DOHH2 (cell line): Measurements from ENCODE around the gene PLAA.
A peak's percentile ranks its signal among the peaks of the same experiment; 100 is the strongest.

Experiments
- H3F3A ChIP-seq: fragments of 200-600 bp; sonication (generic), shearing (Covaris generic); 2 replicates; pipeline ENCODE4 v1.6.0; 2016; ENCODE audit warnings: antibody characterized with exemption, mild to moderate bottlenecking; ENCODE audit not compliant: control insufficient read depth, insufficient read depth
- H3K27ac ChIP-seq: fragments of 200-600 bp; sonication (generic); 2 replicates; pipeline ENCODE4 v1.5.1; 2014; ENCODE audit warnings: low read depth, mild to moderate bottlenecking, low read length, moderate library complexity
- H3K27me3 ChIP-seq: fragments of 200-600 bp; sonication (generic); 2 replicates; pipeline ENCODE4 v1.6.1; 2014; ENCODE audit warnings: mild to moderate bottlenecking, low read length, mixed read lengths; ENCODE audit not compliant: control insufficient read depth
- H3K36me3 ChIP-seq: fragments of 200-600 bp; sonication (generic); 2 replicates; pipeline ENCODE4 v1.6.1; 2014; ENCODE audit warnings: mild to moderate bottlenecking, low read length, moderate library complexity, mixed read lengths; ENCODE audit not compliant: control insufficient read depth
- H3K4me1 ChIP-seq: fragments of 200-600 bp; sonication (generic); 2 replicates; pipeline ENCODE4 v1.6.1; 2014; ENCODE audit warnings: mild to moderate bottlenecking, low read length, mixed read lengths; ENCODE audit not compliant: control insufficient read depth
- H3K4me2 ChIP-seq: fragments of 200-600 bp; sonication (generic); 2 replicates; pipeline ENCODE4 v1.6.0; 2014; ENCODE audit warnings: mild to moderate bottlenecking, low read length, moderate library complexity
- H3K4me3 ChIP-seq: fragments of 200-600 bp; sonication (generic); 2 replicates; pipeline ENCODE4 v1.5.1; 2014; ENCODE audit warnings: mild to moderate bottlenecking, low read length, mixed read lengths
- H3K79me2 ChIP-seq: fragments of 200-600 bp; sonication (generic); 2 replicates; pipeline ENCODE4 v1.6.1; 2014; ENCODE audit warnings: mild to moderate bottlenecking, low read length, mixed read lengths; ENCODE audit not compliant: control insufficient read depth
- H3K9me2 ChIP-seq: fragments of 200-600 bp; sonication (generic); replicated peaks from 2 replicates; pipeline ENCODE4 v1.6.1; 2014; ENCODE audit warnings: mild to moderate bottlenecking, low read length, mixed read lengths; ENCODE audit not compliant: control insufficient read depth
- H3K9me3 ChIP-seq: fragments of 200-600 bp; sonication (generic); 2 replicates; pipeline ENCODE4 v1.6.1; 2014; ENCODE audit warnings: antibody characterized with exemption, low read length, mixed read lengths; ENCODE audit not compliant: control insufficient read depth, insufficient read depth
- H4K20me1 ChIP-seq: fragments of 200-600 bp; sonication (generic); 2 replicates; pipeline ENCODE4 v1.6.0; 2014; ENCODE audit warnings: low read depth, mild to moderate bottlenecking, antibody characterized with exemption, low read length, moderate library complexity; ENCODE audit not compliant: control insufficient read depth, insufficient read depth
- CTCF ChIP-seq: fragments of 200-600 bp; sonication (generic); IDR thresholded peaks from one replicate; pipeline ENCODE4 v1.5.1; 2014; ENCODE audit warnings: antibody characterized with exemption, mild to moderate bottlenecking, low read depth, low read length; ENCODE audit not compliant: poor library complexity, severe bottlenecking
- EZH2phosphoT487 ChIP-seq: fragments of 200-600 bp; sonication (generic); IDR thresholded peaks from 2 replicates; pipeline ENCODE4 v1.6.1; 2017; ENCODE audit warnings: borderline replicate concordance, mild to moderate bottlenecking, antibody characterized with exemption, low read length, moderate library complexity, mixed read lengths

The PLAA gene

DNA sequence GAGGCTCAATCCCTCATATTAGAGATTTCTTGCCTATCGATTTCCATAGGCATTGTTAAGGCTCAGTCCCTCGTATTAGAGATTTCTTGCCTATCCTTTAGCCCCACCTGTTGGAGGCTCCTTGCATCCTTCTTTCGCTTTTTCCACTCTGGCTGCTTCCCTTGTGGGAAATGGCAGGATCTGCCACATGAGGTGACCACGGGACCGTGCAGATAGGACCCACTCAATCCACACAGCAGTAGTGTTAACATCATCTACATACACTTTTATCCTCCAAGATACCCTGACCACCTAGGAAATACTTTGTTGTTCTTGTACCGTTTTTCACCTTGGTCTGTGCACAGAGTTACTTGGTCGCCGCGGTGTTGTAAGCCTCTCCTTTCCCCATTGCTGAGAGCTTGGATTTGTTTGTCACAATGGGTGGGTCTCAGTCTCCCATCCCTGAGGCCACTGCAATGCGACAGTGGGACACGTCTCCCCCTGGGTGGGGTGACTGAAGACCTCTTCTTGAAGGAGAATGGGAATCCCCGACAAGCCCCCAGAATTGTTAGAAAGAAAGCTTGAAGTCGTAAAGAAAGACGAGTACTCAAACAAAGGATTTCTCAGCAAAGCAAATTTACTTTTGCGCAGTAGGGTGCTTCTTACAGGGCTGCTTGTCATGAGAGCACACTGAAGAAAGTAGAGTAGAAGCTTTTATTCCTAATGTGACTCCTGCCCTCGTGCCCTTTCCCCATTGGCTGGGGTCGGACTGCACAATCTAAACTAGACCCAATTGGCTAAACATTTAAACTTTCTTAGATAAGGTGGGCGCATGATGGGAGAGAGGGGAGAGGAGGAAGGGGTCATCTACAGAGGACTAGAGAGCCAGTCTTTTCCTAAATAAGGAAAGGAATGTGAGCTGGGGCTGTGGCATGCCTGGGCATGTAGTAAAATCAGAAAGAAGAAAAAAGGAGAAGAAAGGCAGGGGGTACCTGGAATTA, 29.0 kb upstream of the PLAA start:
- no peak for TF ChIP-seq EZH2phosphoT487
- peak; percentile 34 for TF ChIP-seq CTCF
- no peak overlapping the region for H3K27ac ChIP-seq
- H3K4me3 ChIP-seq = no peak overlapping the region
- no peaks in the 10 kb centered on the region for H4K20me1 ChIP-seq
- H3F3A ChIP-seq = no peaks in the 10 kb centered on the region
- no peaks in the 10 kb centered on the region for H3K27me3 ChIP-seq
- no peaks in the 10 kb centered on the region for H3K9me2 ChIP-seq
- H3K79me2 ChIP-seq = no peaks in the 10 kb centered on the region
- H3K9me3 ChIP-seq = no peaks in the 10 kb centered on the region
- no peaks in the 10 kb centered on the region for H3K4me1 ChIP-seq
- H3K4me2 ChIP-seq = no peak overlapping the region
- H3K36me3 ChIP-seq = no peaks in the 10 kb centered on the region

DNA sequence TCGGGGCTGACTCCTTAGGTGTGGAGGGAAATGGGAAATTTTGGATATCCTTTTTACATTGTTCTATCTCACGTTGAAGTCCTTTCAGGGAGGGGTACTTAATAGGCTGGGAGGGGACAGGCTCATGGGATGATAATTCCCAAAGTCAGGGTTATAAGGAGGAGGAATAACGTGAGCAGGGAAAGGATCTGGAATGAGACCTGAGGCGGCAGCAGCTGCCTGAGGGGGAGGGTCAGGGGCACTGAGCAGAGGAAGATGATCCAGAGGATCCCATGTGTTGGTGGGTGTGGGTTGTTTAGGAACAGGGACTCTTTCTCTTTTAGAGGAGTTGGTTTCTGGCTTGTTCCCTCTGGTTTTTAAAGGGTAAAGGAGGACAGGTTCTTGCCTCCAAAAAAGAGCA, 27.9 kb upstream of the PLAA start:
- Histone ChIP-seq H3K4me3 (no peak overlapping the region), H3F3A (no peaks in the 10 kb centered on the region), H3K4me2 (no peak overlapping the region), H3K9me2 (no peaks in the 10 kb centered on the region), H3K9me3 (no peaks in the 10 kb centered on the region), H4K20me1 (no peaks in the 10 kb centered on the region), H3K36me3 (no peaks in the 10 kb centered on the region), H3K4me1 (no peaks in the 10 kb centered on the region), H3K27ac (no peak overlapping the region), H3K27me3 (no peaks in the 10 kb centered on the region), H3K79me2 (peaks cover 7% of the 10 kb centered on the region; the same call in 1 of the 2 replicates)
- TF ChIP-seq CTCF = no peak
- no peak for TF ChIP-seq EZH2phosphoT487

DNA sequence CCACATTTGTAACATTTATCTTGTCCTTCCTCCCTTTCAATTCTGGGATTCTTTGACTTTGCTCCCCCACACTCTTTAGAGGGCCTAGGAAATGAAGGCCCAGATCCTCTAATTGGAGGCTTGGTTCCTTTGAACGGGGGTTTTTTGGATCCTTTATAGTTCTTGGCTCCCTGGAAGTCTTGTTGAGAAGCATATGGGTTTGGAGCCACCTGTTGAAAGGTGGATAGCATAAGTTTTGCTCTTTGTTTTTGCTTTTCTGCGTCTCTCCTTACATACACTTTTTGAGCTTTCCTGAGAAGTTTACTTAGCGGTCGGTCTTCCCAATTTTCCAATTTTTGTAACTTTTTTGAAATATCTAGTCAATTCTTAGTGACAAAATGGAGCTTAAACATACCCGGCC, 26.9 kb upstream of the PLAA start:
- Histone ChIP-seq H3K27ac (no peak overlapping the region), H3K79me2 (peaks cover 15% of the 10 kb centered on the region), H3K9me2 (no peaks in the 10 kb centered on the region), H3K9me3 (no peaks in the 10 kb centered on the region), H3K4me1 (no peaks in the 10 kb centered on the region), H3F3A (no peaks in the 10 kb centered on the region), H3K36me3 (no peaks in the 10 kb centered on the region), H3K27me3 (no peaks in the 10 kb centered on the region), H3K4me3 (no peak overlapping the region), H3K4me2 (no peak overlapping the region), H4K20me1 (no peaks in the 10 kb centered on the region)
- no peak for TF ChIP-seq CTCF
- TF ChIP-seq EZH2phosphoT487 = no peak
